Activated CD4-positive, alpha-beta T cell treated with anti-CD3 and anti-CD28 coated beads, Interleukin-2, amount 50 U/mL, for 1 hour (primary cell): ENCODE data around the gene RPS8.
"Not testable (repeated sequence)": the region's sequence is repeated elsewhere in the genome, so short reads cannot be mapped to it uniquely, and the experiment has no call there.

Experiments
- DNase-seq: peaks from one replicate; pipeline ENCODE4 v3.0.0-alpha.2; 2020

RPS8 gene

GRCh38 chr1:44803312-44804095, 28.2 kb downstream of the RPS8 start:
- no peak for DNase-seq

DNA sequence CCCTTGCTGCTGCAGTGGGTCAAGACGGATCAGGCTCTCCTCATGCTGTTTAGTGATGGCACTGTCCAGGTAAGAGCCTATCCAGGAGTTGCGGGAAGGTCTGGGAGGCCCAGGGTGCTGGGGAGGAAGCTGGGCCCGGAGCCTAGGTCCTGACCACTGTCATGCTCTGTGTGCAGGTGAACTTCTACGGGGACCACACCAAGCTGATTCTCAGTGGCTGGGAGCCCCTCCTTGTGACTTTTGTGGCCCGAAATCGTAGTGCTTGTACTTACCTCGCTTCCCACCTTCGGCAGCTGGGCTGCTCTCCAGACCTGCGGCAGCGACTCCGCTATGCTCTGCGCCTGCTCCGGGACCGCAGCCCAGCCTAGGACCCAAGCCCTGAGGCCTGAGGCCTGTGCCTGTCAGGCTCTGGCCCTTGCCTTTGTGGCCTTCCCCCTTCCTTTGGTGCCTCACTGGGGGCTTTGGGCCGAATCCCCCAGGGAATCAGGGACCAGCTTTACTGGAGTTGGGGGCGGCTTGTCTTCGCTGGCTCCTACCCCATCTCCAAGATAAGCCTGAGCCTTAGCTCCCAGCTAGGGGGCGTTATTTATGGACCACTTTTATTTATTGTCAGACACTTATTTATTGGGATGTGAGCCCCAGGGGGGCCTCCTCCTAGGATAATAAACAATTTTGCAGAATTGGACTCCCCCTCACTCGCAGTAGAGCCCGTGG, 30.1 kb downstream of the RPS8 start:
- DNase-seq = no peak

GRCh38 chr1:44806025-44806703, 30.8 kb downstream of the RPS8 start:
- no peak for DNase-seq

DNA sequence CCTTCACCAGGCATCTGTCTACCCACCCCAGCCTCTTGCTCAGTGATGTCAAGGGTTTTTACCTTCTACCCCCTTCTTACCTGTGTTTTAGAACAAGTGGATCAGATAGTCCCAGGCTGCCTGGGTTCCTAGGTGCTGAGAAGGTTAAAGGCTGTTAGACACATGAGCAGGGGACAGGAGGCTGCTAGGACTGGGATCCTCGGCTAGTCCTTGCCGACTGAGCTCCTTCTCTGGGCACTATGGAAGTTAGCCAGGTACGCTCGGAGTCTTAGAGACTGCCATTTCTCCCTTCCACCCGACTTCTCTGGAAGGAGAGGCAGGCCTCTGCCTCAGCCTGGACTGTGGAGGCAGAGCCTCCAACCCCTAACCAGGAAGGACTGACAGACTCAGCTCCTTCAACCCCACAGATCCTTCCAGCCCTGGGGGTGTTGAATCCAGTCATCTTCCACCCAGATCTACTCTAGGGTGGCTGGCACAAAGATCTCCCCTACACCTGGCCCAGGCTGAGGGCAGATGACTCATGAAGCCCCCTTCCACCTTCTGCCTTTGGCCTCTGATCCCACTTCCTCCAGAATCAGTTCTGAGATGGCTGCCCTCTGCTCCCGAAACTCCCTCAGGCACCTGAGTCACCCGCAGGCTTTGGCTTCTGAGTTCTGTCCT, 31.5 kb downstream of the RPS8 start, which contains the start of gene DYNLT4:
Gene DYNLT4, minus strand, starts transcription at position 648 of the 660 bp plus-strand sequence. CDS start 683 bp downstream, outside the sequence.
- DNase-seq = peak; percentile 23

DNA sequence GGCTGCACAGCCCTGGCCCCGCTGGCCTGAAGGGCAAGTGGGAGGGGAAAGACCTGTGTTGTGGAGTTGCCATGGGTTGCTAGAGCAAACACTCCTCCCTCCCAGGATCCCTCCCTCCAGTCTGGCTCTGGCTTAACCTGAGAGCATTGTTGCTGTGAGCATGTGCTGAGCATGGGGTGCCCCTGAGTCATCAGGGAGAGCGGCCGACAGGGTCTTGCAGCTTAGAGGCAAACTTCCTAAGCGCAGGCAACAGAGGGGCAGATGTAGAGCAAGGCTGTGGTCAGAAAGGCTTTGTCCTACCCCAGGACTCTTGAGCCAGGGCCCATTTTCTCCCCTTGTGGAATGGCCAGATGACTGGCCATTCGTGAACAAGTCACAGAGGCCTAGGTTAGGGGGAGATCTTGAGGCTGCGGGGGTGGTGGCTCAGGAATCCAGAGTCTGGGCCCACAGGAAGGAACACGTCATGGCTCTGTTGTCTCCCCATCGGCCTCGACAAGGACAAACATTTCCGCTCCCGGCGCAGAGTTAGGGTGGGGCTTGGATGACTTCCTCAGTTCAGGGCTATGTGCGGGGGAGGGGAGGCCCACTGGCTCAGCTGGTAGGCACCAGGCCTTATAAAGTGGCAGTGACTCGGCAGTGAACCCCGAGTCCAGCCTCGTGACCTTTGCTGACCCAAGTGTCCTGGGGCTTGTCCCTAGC, 32.2 kb downstream of the RPS8 start:
- peak; percentile 96 for DNase-seq

DNA sequence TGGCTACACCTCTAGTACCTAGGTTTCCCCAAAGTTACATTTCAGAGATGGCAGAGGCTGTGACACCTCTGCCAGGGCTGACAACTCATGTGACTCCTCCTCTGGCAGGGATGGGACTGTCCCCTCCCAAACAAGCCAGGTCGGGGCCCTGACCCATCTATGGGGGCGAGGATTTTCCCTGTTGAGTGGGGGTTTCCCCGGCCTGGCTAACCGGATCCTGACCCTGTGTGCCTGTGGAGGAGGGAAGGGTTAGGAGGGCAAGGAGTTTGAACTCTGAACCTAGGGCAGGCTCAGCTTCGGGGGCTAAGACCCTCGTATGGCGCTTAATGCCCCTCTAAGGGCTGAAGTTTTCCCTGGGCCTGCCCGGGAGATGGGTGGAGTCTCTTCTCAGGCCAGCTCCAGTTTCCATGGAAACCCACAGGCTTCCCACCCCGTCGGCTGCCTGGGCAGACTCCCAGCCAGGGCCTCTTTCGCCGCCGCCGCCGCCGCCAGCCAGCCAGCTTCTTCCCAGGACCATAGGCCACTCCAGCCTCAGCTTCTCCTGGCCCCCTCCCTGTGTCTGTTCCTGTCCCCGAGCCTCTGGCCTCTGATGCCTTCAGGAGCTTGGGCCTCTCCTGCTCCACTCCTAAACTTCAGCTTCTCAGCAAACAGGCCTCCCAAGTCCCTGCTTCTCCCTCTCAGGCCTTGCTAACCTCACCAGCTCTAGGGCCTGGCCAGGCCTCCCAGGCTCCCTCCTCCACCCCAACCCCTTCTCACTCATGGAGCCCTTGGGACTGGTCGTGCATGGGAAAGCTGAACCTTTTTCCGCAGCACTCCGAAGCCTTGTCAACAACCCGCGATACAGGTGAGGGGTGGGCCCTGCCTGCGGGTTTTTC, 33.0 kb downstream of the RPS8 start, which contains the start of gene BTBD19:
Gene BTBD19, plus strand, starts transcription at position 461 of the 875 bp plus-strand sequence. Its CDS starts 298 bp downstream, at position 759.
- DNase-seq = peak; percentile 31

GRCh38 chr1:44808938-44809917, 33.9 kb downstream of the RPS8 start:
- DNase-seq = peak; percentile 89

DNA sequence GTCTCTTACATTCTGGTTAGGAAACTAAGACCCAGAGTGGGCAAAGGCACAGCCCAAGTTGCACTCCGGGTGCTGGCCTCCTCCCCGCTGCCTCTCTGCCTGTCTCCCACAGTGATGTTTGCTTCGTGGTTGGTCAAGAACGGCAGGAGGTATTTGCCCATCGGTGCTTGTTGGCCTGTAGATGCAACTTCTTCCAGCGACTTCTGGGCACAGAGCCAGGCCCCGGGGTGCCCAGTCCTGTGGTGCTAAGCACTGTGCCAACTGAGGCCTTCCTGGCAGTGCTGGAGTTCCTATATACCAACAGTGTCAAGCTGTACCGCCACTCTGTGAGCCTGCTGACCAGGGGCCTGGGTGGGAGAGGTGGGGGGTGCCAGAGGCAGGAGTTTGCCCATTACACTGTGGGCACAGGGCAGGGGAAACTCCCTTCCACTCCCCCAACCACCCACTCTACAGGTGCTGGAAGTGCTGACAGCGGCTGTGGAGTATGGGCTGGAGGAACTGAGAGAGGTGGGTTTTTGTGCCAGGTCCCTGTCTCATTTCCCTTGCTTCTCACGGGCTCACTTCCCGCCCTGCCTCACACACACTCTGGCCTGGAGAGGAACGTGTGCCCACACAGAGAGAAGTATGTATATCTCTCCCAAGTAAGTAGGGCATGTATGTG, 34.9 kb downstream of the RPS8 start:
- DNase-seq = peak; percentile 36

DNA sequence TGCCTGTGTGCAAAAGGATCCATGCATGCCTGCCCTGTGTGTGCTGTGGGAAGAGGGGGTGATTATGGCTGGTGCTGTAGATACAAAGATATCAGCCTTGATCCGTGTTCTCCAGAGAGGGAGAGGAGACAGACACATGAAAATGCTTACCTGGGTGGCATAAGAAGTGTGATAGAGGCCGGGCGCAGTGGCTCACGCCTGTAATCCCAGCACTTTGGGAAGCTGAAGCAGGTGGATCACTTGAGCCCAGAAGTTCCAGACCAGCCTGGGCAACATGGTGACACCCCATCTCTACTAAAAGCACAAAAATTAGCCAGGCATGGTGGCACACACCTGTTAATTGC, 35.4 kb downstream of the RPS8 start:
- not testable (repeated sequence) for DNase-seq

GRCh38 chr1:44811234-44811633, 35.9 kb downstream of the RPS8 start:
- no peak for DNase-seq

GRCh38 chr1:44812822-44813543, 37.6 kb downstream of the RPS8 start:
- no peak for DNase-seq

GRCh38 chr1:44815926-44816325, 40.6 kb downstream of the RPS8 start:
- DNase-seq = not testable (repeated sequence)

GRCh38 chr1:44817307-44817706, 42.0 kb downstream of the RPS8 start:
- DNase-seq = no peak

DNA sequence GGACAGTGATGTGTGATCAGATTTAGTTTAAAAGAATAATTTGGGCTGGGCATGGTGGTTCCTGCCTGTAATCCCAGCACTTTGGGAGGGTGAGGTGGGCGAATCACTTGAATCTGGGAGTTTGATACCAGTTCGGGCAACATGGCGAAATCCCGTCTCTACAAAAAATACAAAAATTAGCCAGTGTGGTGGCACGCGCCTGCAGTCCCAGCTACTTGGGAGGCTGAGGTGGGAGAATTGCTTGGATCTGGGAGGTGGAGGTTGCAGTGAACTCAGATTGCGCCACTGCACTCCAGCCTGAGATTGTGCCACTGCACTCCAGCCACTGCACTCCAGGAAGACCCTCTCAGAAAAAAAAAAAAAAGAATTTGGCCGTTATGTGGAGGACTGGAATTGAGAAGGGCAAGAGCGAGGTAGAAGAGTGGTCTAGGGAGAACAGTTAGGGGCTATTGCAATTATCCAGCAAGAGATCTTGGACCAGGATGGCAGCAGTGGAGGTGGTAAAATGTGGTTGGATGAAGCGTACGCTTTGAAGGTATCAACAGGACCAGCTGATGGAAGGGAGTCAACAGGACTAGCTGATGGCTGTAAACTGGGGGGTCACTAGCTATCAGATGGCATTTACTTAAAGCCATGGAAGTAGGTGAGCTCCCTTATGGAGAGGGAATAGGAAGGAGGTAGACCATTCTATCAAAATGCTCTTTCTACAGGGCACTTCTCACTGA, 42.6 kb downstream of the RPS8 start:
- DNase-seq = no peak

- DNase-seq = no peak
Measured at GRCh38 chr1:44819196-44819607, 43.9 kb downstream of the RPS8 start.

DNA sequence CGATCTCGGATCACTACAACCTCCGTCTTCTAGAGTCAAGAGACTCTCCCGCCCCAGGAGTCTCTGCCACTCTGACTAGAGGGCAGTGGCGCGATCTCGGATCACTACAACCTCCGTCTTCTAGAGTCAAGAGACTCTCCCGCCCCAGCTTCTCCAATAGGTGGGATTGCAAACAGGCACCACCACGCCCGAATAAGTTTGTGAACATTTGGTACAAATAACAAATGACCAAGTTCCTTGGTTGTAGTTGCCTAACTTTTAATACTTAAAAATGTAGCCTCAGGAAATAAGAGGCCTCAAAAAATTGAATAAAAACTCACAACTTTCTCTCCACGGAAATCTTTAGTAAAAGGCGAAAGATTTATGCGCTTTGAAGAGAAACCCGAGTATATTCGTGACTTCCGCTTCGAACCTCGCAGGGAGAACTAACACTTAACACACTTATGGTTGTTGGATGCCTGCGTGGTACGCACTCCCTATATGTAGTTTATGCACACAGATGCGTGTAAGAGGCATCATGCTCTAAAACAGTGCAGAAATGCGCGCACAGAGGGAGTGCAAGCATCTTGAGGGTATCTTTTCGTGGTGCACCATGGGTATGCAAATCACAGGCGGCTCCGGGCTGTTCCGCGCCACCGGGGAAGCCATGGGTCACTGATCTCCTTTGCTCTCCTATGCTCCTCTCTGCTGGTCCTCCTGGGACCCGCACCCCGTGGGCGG, 44.4 kb downstream of the RPS8 start:
- DNase-seq = peak; percentile 79
